Measurements from ENCODE around the gene PHF11. TPM values are rescaled to one million over a fixed set of nuclear protein-coding genes. Genes with fewer than 3 reads are reported as not detected.

Gene PHF11
- total RNA-seq, 2 donors from 2014 or later: 16.8 to 21.0 TPM

DNA sequence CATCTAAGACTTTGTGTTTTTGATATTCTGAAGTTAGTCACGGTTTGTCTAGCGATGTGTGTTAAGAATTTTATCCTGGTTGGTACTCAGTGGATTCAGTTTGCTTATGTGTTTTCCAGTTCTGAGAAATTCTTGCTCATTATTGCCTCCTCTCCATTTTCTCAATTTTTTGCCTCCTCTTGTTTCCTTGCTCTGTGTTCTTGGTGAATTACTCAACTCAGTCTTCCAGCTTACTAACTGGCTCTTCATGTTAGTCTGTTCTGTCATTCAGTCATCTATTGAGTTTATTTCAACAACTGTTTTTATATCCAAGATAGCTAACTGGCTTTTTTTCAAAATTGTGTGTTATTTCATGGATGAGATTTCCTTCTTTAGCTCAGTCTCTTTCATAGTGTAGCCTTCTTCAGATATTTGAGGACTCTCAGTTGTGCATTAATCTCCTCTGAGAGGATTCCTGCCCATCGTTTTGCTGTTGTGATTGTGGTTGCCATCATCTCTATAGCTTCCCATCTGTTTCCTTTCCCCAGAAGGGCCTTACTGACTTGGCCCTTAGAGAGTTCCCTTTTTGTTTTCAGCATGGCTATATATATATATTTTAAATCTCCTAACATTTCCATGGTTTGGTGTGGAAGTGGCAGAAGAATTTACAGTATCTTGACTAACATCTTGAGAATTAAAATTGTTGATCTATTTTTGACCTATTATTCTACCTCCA lies 45.5 kb upstream of the PHF11 start:
- Histone ChIP-seq H3K36me3 (ENCODE audit: control insufficient read depth, insufficient read depth, low read length) (no peaks in the 10 kb centered on the region), H3K27ac (ENCODE audit: low read depth, low read length) (no peak overlapping the region), H3K9ac (ENCODE audit: extremely low read depth, low read length, poor library complexity, severe bottlenecking) (no peak overlapping the region), H3K4me3 (ENCODE audit: low read length) (no peak overlapping the region), H3K27me3 (ENCODE audit: control insufficient read depth, insufficient read depth, low read length, poor library complexity, severe bottlenecking) (no peaks in the 10 kb centered on the region), H3K4me1 (ENCODE audit: control insufficient read depth, insufficient read depth, low read length) (no peaks in the 10 kb centered on the region), H3K9me3 (ENCODE audit: control insufficient read depth, low read length) (no peaks in the 10 kb centered on the region)
- Mint-ChIP-seq H3K4me3 (no peak overlapping the region), H3K4me1 (no peaks in the 10 kb centered on the region), H3K27me3 (ENCODE audit: insufficient read depth) (no peaks in the 10 kb centered on the region), H3K9me3 (no peaks in the 10 kb centered on the region), H3K36me3 (ENCODE audit: low read depth) (peaks cover 5% of the 10 kb centered on the region), H3K27ac (no peak overlapping the region)
- no peak for DNase-seq
- TF ChIP-seq, protein P1, sequence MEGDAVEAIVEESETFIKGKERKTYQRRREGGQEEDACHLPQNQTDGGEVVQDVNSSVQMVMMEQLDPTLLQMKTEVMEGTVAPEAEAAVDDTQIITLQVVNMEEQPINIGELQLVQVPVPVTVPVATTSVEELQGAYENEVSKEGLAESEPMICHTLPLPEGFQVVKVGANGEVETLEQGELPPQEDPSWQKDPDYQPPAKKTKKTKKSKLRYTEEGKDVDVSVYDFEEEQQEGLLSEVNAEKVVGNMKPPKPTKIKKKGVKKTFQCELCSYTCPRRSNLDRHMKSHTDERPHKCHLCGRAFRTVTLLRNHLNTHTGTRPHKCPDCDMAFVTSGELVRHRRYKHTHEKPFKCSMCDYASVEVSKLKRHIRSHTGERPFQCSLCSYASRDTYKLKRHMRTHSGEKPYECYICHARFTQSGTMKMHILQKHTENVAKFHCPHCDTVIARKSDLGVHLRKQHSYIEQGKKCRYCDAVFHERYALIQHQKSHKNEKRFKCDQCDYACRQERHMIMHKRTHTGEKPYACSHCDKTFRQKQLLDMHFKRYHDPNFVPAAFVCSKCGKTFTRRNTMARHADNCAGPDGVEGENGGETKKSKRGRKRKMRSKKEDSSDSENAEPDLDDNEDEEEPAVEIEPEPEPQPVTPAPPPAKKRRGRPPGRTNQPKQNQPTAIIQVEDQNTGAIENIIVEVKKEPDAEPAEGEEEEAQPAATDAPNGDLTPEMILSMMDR (conservative IDR thresholded peaks at IDR 0.05): no peak
- 91% methylated on average over 3 of the region's 3 CpGs; no CpG with 5 or more reads in 1 of the 2 experiments for WGBS, 2 experiments (ENCODE audit: insufficient coverage in 1 of 2, insufficient read length in 1 of 2)

DNA sequence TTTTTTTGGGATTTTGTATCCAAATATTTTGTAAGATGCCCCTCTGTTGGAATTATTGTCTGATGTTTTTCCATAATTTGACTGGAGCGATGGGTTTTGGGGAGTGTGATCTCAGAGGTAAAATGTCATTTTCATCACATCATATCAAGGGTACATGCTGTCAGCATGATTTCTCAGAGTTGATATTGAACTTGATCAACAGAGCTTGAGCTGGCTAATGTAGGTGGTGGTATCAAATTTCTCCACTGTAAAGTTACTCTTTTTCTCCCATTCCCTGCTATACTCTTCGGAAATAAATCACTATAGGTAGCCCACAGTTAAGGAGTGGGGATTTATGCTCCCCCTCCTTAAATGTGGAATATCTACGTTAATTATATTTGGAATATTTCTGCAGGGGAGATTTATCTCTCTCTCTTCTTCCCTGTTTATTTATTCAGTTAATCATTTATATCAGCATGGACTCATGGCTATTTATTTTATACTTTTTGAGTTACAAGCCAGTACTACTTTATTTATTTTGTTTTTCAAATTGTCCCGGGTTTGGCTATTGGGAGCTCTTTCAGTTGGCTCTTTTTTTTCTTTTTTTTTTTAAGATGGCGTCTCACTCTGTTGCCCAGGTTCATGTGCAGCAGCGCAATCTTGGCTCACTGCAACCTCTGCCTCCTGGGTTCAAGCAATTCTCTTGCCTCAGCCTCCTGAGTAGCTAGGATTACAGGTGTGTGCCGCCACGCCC lies 42.9 kb upstream of the PHF11 start:
- Mint-ChIP-seq H3K4me1 (no peaks in the 10 kb centered on the region), H3K27me3 (ENCODE audit: insufficient read depth) (no peaks in the 10 kb centered on the region), H3K4me3 (no peak overlapping the region), H3K9me3 (no peaks in the 10 kb centered on the region), H3K36me3 (ENCODE audit: low read depth) (peaks cover 5% of the 10 kb centered on the region), H3K27ac (no peak overlapping the region)
- 95 to 100% methylated on average over 1 to 6 of the region's 8 CpGs for WGBS, 2 experiments (ENCODE audit: insufficient coverage in 1 of 2, insufficient read length in 1 of 2)
- no peak for DNase-seq
- Histone ChIP-seq H3K36me3 (ENCODE audit: control insufficient read depth, insufficient read depth, low read length) (no peaks in the 10 kb centered on the region), H3K9me3 (ENCODE audit: control insufficient read depth, low read length) (no peaks in the 10 kb centered on the region), H3K9ac (ENCODE audit: extremely low read depth, low read length, poor library complexity, severe bottlenecking) (no peak overlapping the region), H3K4me1 (ENCODE audit: control insufficient read depth, insufficient read depth, low read length) (no peaks in the 10 kb centered on the region), H3K27me3 (ENCODE audit: control insufficient read depth, insufficient read depth, low read length, poor library complexity, severe bottlenecking) (no peaks in the 10 kb centered on the region), H3K27ac (ENCODE audit: low read depth, low read length) (no peak overlapping the region), H3K4me3 (ENCODE audit: low read length) (no peak overlapping the region)
- TF ChIP-seq, protein P1 (conservative IDR thresholded peaks at IDR 0.05): no peak

DNA sequence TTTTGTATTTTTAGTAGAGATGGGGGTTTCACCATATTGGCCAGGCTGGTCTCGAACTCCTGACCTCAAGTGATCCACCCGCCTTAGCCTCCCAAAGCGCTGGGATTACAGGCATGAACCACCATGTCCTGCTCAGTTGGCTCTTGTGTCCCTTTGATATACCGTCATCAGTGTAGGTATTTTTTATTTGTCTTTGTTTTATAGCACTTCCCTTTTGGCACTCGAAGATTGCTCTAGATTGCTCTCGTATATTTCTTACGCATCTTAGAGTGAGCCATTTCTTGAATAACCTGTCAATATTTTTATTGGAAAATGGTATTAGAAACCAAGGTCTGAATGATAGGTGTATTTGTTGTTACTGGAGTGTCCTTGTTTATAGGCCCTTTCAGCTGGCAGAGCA lies 42.3 kb upstream of the PHF11 start:
- Mint-ChIP-seq H3K4me1 (no peaks in the 10 kb centered on the region), H3K36me3 (ENCODE audit: low read depth) (peaks cover 9% of the 10 kb centered on the region), H3K4me3 (no peak overlapping the region), H3K27ac (no peak overlapping the region), H3K9me3 (no peaks in the 10 kb centered on the region), H3K27me3 (ENCODE audit: insufficient read depth) (no peaks in the 10 kb centered on the region)
- Histone ChIP-seq H3K36me3 (ENCODE audit: control insufficient read depth, insufficient read depth, low read length) (no peaks in the 10 kb centered on the region), H3K4me3 (ENCODE audit: low read length) (no peak overlapping the region), H3K9me3 (ENCODE audit: control insufficient read depth, low read length) (no peaks in the 10 kb centered on the region), H3K27me3 (ENCODE audit: control insufficient read depth, insufficient read depth, low read length, poor library complexity, severe bottlenecking) (no peaks in the 10 kb centered on the region), H3K4me1 (ENCODE audit: control insufficient read depth, insufficient read depth, low read length) (no peaks in the 10 kb centered on the region), H3K9ac (ENCODE audit: extremely low read depth, low read length, poor library complexity, severe bottlenecking) (no peak overlapping the region), H3K27ac (ENCODE audit: low read depth, low read length) (no peak overlapping the region)
- 93 to 97% methylated on average over 4 to 7 of the region's 7 CpGs for WGBS, 2 experiments (ENCODE audit: insufficient coverage in 1 of 2, insufficient read length in 1 of 2)
- TF ChIP-seq, protein P1 (conservative IDR thresholded peaks at IDR 0.05): no peak
- no peak for DNase-seq
